ENCODE measurements around the gene HLA-DQA2.
"Not testable (repeated sequence)": the region's sequence is repeated elsewhere in the genome, so short reads cannot be mapped to it uniquely, and the experiment has no call there.

Gene HLA-DQA2

DNA sequence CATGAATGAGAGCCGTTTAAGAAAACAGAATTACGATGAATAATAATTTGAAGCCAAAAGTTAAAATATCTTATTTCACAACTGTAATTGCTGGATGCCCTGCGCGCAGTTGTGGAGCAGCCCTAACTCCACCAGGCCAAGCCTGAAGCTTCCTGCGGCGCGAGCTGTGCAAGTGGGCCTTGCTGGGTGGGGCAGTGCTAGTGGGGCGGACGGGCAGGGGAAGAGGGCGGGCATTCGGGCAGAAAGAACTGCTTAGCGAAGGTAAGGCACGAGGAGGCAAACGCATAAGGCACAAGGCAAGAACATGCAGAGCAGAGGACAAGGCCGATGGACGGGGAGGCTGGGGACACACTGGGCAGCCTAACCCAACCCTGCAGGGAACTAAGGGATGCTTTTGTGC, 19.9 kb downstream of the HLA-DQA2 start:
- Mint-ChIP-seq H3K27ac (no peak overlapping the region), H3K27me3 (peaks cover 21% of the 10 kb centered on the region), H3K4me3 (peak overlapping the region; percentile 57)

DNA sequence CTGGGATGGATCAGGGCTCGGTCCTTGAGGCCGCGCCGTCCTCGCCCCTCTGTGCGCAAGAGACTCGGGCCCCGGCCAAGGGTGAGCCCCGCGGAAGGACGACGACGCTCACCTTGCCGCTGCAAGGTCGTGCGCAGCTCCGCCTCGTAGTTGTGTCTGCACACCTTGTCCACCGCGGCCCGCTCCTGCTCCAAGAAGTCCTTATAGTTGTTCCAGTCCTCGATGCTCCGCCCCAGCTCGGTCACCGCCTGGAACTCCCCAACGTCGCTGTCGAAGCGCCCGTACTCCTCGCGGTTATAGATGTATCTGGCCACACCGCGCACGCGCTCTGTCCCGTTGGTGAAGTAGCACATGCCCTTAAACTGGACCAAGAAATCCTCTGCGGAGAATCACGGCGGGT, 20.4 kb downstream of the HLA-DQA2 start:
- ATAC-seq, result no peak
- H3K27me3 Mint-ChIP-seq, result peaks cover 26% of the 10 kb centered on the region

More for the DNA sequence above, 19.9 kb downstream of the HLA-DQA2 start:
- ATAC-seq, result peak; percentile 66
- Mint-ChIP-seq H3K36me3 (no peaks in the 10 kb centered on the region), H3K4me1 (no peaks in the 10 kb centered on the region), H3K9me3 (no peaks in the 10 kb centered on the region)

GRCh38 chr6:32763421-32763820, 22.2 kb downstream of the HLA-DQA2 start, which contains the start of gene HLA-DQB2:
Gene HLA-DQB2 (minus strand): TSS chr6:32763532. CDS start chr6:32763470, 62 bp downstream.
- H3K9me3 Mint-ChIP-seq, result no peaks in the 10 kb centered on the region
- no peaks in the 10 kb centered on the region for H3K36me3 Mint-ChIP-seq
- no peak within 1 kb of the TSS for H3K27ac Mint-ChIP-seq
- ATAC-seq, result no peak
- no peaks in the 10 kb centered on the region for H3K4me1 Mint-ChIP-seq
- peak within 1 kb of the TSS; percentile 58 for H3K4me3 Mint-ChIP-seq
- peaks cover 44% of the 10 kb centered on the region for H3K27me3 Mint-ChIP-seq

More for the DNA sequence above, 20.4 kb downstream of the HLA-DQA2 start:
- Mint-ChIP-seq H3K36me3 (no peaks in the 10 kb centered on the region), H3K27ac (no peak overlapping the region), H3K9me3 (no peaks in the 10 kb centered on the region), H3K4me1 (no peaks in the 10 kb centered on the region), H3K4me3 (peak overlapping the region; percentile 65)

DNA sequence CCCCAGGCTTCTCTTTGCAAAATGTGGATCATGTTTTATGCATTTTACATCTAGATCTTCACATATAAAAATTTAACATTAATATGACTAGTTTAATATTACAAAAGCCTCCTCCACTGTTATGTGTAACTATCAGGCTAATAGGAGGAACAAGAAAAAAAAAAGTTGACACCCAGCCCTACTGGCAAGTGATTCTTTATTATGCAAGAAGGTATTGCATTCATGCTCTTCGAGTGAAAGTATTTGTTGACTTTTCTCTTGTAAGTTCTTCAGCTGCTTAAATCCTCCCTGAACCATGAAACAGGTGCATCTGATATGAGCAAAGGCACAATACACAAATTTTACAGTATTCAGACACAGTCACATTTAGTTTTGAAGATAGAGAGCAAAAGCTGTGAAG, 22.9 kb downstream of the HLA-DQA2 start:
- no peaks in the 10 kb centered on the region for H3K4me1 Mint-ChIP-seq
- no peak overlapping the region for H3K27ac Mint-ChIP-seq
- H3K9me3 Mint-ChIP-seq, result no peaks in the 10 kb centered on the region
- no peak for ATAC-seq
- H3K36me3 Mint-ChIP-seq, result no peaks in the 10 kb centered on the region
- H3K27me3 Mint-ChIP-seq, result peaks cover 44% of the 10 kb centered on the region
- H3K4me3 Mint-ChIP-seq, result no peak overlapping the region

DNA sequence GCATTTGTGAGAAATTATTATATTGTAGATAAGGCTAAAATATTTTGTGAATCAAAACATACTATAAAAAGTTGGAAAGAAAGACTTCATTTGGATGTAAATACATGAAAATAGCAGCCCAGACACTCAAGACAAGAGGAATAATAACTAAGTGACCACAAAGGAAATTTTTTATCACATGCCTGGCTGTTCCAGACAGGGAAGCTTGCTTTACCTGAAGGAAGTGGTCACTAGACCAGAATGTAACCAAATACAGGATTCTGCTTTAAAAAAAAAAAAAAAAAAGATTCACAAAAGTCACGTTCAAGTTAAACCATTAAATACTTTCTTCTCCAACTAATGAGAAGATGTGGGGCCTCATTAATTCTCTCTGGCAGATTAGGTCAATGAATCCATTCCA, 31.5 kb downstream of the HLA-DQA2 start:
- no peaks in the 10 kb centered on the region for H3K36me3 Mint-ChIP-seq
- H3K9me3 Mint-ChIP-seq, result no peaks in the 10 kb centered on the region
- peaks cover 11% of the 10 kb centered on the region for H3K4me1 Mint-ChIP-seq
- no peak overlapping the region for H3K27ac Mint-ChIP-seq
- no peak overlapping the region for H3K4me3 Mint-ChIP-seq
- peaks cover 7% of the 10 kb centered on the region for H3K27me3 Mint-ChIP-seq
- no peak for ATAC-seq

DNA sequence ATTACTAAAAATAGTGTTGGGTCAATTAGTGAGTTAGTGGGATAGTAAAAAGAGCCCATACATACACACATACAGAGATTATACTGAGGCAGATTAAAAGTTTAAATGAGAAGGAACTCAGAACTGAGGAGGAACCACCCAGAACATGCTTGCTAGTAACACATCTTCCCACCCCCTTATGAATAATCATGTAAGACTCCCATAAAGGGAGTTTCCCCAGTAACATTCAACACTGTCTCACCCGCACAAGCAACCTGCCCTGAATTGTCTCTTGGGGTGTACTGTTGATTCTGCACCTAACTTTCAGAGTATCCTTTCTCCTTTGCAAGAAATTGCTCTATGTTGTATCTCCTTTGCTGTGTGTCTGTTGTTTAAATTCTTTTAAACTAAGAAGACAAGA, 33.2 kb downstream of the HLA-DQA2 start:
- Mint-ChIP-seq H3K4me3 (no peak overlapping the region), H3K27ac (no peak overlapping the region), H3K36me3 (no peaks in the 10 kb centered on the region), H3K27me3 (no peaks in the 10 kb centered on the region), H3K4me1 (peaks cover 11% of the 10 kb centered on the region), H3K9me3 (no peaks in the 10 kb centered on the region)
- peak; percentile 54 for ATAC-seq

DNA sequence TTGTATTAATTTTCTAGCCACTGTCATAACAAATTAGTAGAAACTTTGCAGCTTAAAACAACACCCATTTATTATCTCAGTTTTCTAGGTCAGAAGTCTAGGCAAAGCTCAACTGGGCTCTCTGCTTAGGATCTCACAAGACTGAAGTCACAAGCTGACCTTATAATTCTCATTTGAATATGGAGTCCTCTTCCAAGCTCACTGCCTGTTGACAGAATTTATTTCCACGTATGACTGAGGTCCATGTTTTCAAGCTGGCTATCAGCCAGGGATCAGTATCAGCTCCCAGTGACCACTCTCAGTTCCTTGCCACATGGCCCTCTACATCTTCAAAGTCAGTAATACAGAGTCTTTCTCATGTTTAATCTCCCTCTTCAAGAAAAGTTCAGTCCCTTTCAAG, 33.9 kb downstream of the HLA-DQA2 start:
- Mint-ChIP-seq H3K36me3 (no peaks in the 10 kb centered on the region), H3K9me3 (no peaks in the 10 kb centered on the region), H3K27ac (no peak overlapping the region), H3K4me3 (no peak overlapping the region), H3K4me1 (peaks cover 11% of the 10 kb centered on the region), H3K27me3 (no peaks in the 10 kb centered on the region)
- no peak for ATAC-seq

DNA sequence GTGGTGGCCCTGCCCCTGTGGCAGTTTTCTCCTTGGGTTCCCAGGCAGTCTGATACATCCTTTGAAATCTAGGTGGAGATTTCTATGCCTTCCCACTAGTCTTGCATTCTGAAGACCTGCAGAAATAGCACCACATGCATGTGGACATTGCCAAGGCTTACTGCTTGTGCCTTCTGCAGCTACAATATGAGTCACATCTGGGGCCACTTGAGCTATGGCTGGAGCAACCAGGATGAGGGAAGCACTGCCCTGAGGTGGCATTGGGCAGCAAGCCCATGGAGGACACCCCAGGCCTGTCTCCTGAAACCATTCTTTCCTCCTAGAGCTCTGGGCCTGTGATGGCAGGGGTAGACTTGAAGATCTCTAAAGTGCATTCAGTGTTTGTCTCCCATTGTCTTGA, 37.8 kb downstream of the HLA-DQA2 start:
- ATAC-seq, result no peak
- Mint-ChIP-seq H3K27ac (no peak overlapping the region), H3K4me1 (peaks cover 12% of the 10 kb centered on the region), H3K9me3 (peaks cover 3% of the 10 kb centered on the region), H3K27me3 (no peaks in the 10 kb centered on the region), H3K4me3 (no peak overlapping the region), H3K36me3 (no peaks in the 10 kb centered on the region)

- not testable (repeated sequence) for H3K27ac Mint-ChIP-seq, H3K9me3 Mint-ChIP-seq, H3K36me3 Mint-ChIP-seq, H3K4me1 Mint-ChIP-seq, H3K27me3 Mint-ChIP-seq, ATAC-seq, H3K4me3 Mint-ChIP-seq
These were observed 41.7 kb downstream of the HLA-DQA2 start for GRCh38 chr6:32782923-32783322.

DNA sequence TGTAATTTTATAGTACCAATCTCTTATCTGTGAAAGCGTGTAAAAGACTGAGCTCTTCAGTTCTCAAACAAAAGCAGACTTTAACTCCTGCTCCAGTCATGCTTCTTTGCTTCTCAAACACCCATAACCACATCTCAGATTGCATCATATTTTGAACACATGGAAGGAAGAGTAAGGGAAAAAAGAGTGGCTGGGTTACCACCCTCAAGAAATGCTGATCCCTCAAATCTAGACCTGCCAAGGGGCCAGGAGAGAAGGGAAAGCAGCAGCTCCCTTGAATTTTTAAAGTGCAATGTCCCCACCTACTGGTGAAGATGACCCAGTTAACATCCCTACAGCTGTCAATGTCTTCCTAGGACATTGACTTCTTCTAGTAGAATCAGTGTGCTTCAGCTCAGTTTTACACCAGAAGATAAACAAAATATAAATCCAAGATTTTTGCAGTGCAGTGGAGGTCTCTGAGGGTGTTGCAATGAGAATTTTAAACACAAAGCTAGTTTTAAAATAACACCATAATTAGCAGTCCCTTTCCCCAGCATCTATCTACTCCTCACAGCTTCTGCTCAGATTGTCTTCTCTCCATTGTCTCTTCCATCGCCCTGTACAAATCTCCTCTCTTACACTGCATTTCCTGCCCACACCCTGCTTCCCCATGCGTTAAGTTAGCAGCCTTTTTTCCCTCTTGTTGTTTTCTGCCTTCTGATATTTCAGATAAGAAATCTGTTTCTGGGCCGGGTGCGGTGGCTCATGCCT, 44.8 kb downstream of the HLA-DQA2 start:
- Mint-ChIP-seq H3K4me1 (no peaks in the 10 kb centered on the region), H3K27ac (peak overlapping the region; percentile 15), H3K36me3 (no peaks in the 10 kb centered on the region), H3K4me3 (no peak overlapping the region), H3K9me3 (peaks cover 3% of the 10 kb centered on the region), H3K27me3 (no peaks in the 10 kb centered on the region)
- peak; percentile 78 for ATAC-seq

- Mint-ChIP-seq H3K4me1 (peaks cover 17% of the 10 kb centered on the region), H3K9me3 (no peaks in the 10 kb centered on the region), H3K36me3 (no peaks in the 10 kb centered on the region), H3K27ac (no peak overlapping the region), H3K27me3 (no peaks in the 10 kb centered on the region), H3K4me3 (no peak overlapping the region)
- ATAC-seq, result no peak
These were observed 49.1 kb downstream of the HLA-DQA2 start for GRCh38 chr6:32790306-32790705.

DNA sequence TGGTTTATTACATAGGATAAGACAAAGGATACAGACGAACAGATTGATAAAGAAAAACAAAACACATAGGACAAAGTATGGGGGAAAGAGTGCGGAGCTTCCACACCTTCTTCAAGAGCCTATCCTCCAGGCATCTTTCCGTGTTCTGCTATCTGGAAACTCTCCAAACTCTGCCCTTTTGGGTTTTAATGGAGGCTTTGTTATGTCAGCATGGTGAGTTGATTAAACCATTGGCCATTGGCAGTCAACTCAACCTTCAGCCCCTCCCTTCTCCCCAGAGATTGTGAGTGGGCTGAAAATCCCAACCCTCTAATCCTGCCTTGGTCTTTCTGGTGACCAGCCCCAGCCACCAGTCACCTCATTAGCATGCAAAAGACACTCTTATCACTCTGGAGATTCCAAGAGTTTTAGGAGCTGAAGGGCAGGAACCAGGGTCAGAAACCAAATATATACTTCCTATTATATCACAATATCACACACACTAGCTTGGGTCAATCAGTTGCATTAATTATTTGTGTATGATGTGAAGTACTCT, 51.8 kb downstream of the HLA-DQA2 start:
- no peaks in the 10 kb centered on the region for H3K27me3 Mint-ChIP-seq
- H3K4me3 Mint-ChIP-seq, result no peak overlapping the region
- no peak overlapping the region for H3K27ac Mint-ChIP-seq
- ATAC-seq, result no peak
- H3K4me1 Mint-ChIP-seq, result peaks cover 34% of the 10 kb centered on the region
- H3K36me3 Mint-ChIP-seq, result no peaks in the 10 kb centered on the region
- no peaks in the 10 kb centered on the region for H3K9me3 Mint-ChIP-seq

GRCh38 chr6:32794510-32794909, 53.3 kb downstream of the HLA-DQA2 start:
- peak overlapping the region; percentile 11 for H3K27ac Mint-ChIP-seq
- H3K9me3 Mint-ChIP-seq, result peaks cover 10% of the 10 kb centered on the region
- peak; percentile 70 for ATAC-seq
- H3K4me1 Mint-ChIP-seq, result peaks cover 34% of the 10 kb centered on the region
- H3K36me3 Mint-ChIP-seq, result peaks cover 11% of the 10 kb centered on the region
- no peak overlapping the region for H3K4me3 Mint-ChIP-seq
- no peaks in the 10 kb centered on the region for H3K27me3 Mint-ChIP-seq
